SU-DHL-6 (cell line): ENCODE results near the gene P2RX6.
A peak's percentile ranks its signal among the peaks of the same experiment; 100 is the strongest.

ENCODE experiments used
- H2AFZ ChIP-seq: fragments of 200-600 bp; sonication (generic); 2 replicates; pipeline ENCODE4 v1.6.1; 2014; ENCODE audit warnings: low read depth, mild to moderate bottlenecking, moderate library complexity, mixed read lengths, antibody characterized with exemption, low read length; ENCODE audit not compliant: severe bottlenecking
- H3F3A ChIP-seq: fragments of 200-600 bp; shearing (Covaris generic); 2 replicates; pipeline ENCODE4 v1.6.0; 2016; ENCODE audit warnings: antibody characterized with exemption, mild to moderate bottlenecking; ENCODE audit not compliant: insufficient read depth
- H3K27ac ChIP-seq: fragments of 200-600 bp; sonication (generic); 2 replicates; pipeline ENCODE4 v1.5.1; 2016; ENCODE audit warnings: low read depth, mild to moderate bottlenecking, low read length, moderate library complexity, mixed read lengths
- H3K27me3 ChIP-seq: fragments of 200-600 bp; sonication (generic), shearing (Covaris generic); 2 replicates; pipeline ENCODE4 v1.6.0; 2014; ENCODE audit warnings: mild to moderate bottlenecking, low read length
- H3K36me3 ChIP-seq: fragments of 200-600 bp; sonication (generic); 2 replicates; pipeline ENCODE4 v1.6.1; 2014; ENCODE audit warnings: mild to moderate bottlenecking, low read length, mixed read lengths
- H3K4me2 ChIP-seq: fragments of 300-600, 200-600 bp; shearing (Covaris generic), sonication (generic); 2 replicates; pipeline ENCODE4 v1.6.0; 2014; ENCODE audit warnings: low read length, low read depth, mild to moderate bottlenecking; ENCODE audit not compliant: poor library complexity, severe bottlenecking
- H3K4me3 ChIP-seq: fragments of 200-600 bp; sonication (generic); 2 replicates; pipeline ENCODE4 v1.5.1; 2014; ENCODE audit warnings: antibody characterized with exemption, low read length, mild to moderate bottlenecking, mixed read lengths; ENCODE audit not compliant: insufficient read depth, poor library complexity, severe bottlenecking
- H3K79me2 ChIP-seq: fragments of 200-600 bp; sonication (generic); 2 replicates; pipeline ENCODE4 v1.6.1; 2014; ENCODE audit warnings: mild to moderate bottlenecking, low read length, moderate library complexity; ENCODE audit not compliant: insufficient read depth
- H3K9ac ChIP-seq: fragments of 200-600 bp; sonication (generic); 2 replicates; pipeline ENCODE4 v1.7.0; 2014; ENCODE audit warnings: mild to moderate bottlenecking, low read length
- H3K9me2 ChIP-seq: fragments of 200-600 bp; sonication (generic); replicated peaks from 2 replicates; pipeline ENCODE4 v1.6.1; 2014; ENCODE audit warnings: low read length; ENCODE audit not compliant: insufficient read depth
- H3K9me3 ChIP-seq: fragments of 200-600 bp; sonication (generic); 2 replicates; pipeline ENCODE4 v1.6.1; 2014; ENCODE audit warnings: low read length, mixed read lengths; ENCODE audit not compliant: insufficient read depth
- H4K20me1 ChIP-seq: fragments of 200-600 bp; sonication (generic); 2 replicates; pipeline ENCODE4 v1.6.1; 2014; ENCODE audit warnings: low read depth, mild to moderate bottlenecking, antibody characterized with exemption, low read length, moderate library complexity, mixed read lengths
- CTCF ChIP-seq: fragments of 200-600 bp; sonication (generic); IDR thresholded peaks from one replicate; pipeline ENCODE4 v1.5.1; 2017; ENCODE audit warnings: antibody characterized with exemption, mild to moderate bottlenecking, low read length, moderate library complexity; ENCODE audit not compliant: insufficient read depth, poor library complexity, severe bottlenecking
- EZH2phosphoT487 ChIP-seq: fragments of 200-600 bp; sonication (generic), shearing (Covaris generic); conservative IDR thresholded peaks from 2 replicates; pipeline ENCODE4 v1.6.1; 2018; ENCODE audit warnings: mild to moderate bottlenecking, antibody characterized with exemption, low read length, moderate library complexity, mixed read lengths

P2RX6 gene

GRCh38 chr22:20998411-20999336 lies 16.3 kb upstream of the P2RX6 start:
- Histone ChIP-seq H2AFZ (no peak overlapping the region), H3K9ac (no peak overlapping the region), H4K20me1 (no peaks in the 10 kb centered on the region), H3F3A (no peaks in the 10 kb centered on the region), H3K9me2 (no peaks in the 10 kb centered on the region), H3K9me3 (no peaks in the 10 kb centered on the region), H3K36me3 (no peaks in the 10 kb centered on the region), H3K79me2 (peaks cover 8% of the 10 kb centered on the region), H3K4me2 (no peak overlapping the region), H3K4me3 (no peak overlapping the region), H3K27me3 (no peaks in the 10 kb centered on the region), H3K27ac (no peak overlapping the region)
- TF ChIP-seq CTCF: no peak
- TF ChIP-seq EZH2phosphoT487: no peak

- Histone ChIP-seq H3K79me2 (peaks cover 8% of the 10 kb centered on the region), H3K9ac (0 out of 2 replicates have a peak overlapping the region, but pooled peaks have one; percentile 95), H3K9me3 (no peaks in the 10 kb centered on the region), H3K36me3 (no peaks in the 10 kb centered on the region), H4K20me1 (no peaks in the 10 kb centered on the region), H2AFZ (no peak overlapping the region), H3K9me2 (no peaks in the 10 kb centered on the region), H3K4me2 (no peak overlapping the region), H3K27ac (no peak overlapping the region), H3K27me3 (no peaks in the 10 kb centered on the region), H3K4me3 (no peak overlapping the region), H3F3A (no peaks in the 10 kb centered on the region)
- TF ChIP-seq EZH2phosphoT487 (no peak), CTCF (no peak)
Observed at GRCh38 chr22:20999350-21000206, 15.4 kb upstream of the P2RX6 start.

GRCh38 chr22:21000207-21000986 lies 14.6 kb upstream of the P2RX6 start:
- Histone ChIP-seq H3K9ac (peak overlapping the region; percentile 95), H3F3A (no peaks in the 10 kb centered on the region), H3K9me3 (no peaks in the 10 kb centered on the region), H4K20me1 (no peaks in the 10 kb centered on the region), H3K27me3 (no peaks in the 10 kb centered on the region), H3K79me2 (peaks cover 8% of the 10 kb centered on the region), H3K27ac (peak overlapping the region; percentile 95), H3K4me3 (peak overlapping the region; percentile 89), H3K9me2 (no peaks in the 10 kb centered on the region), H3K36me3 (no peaks in the 10 kb centered on the region), H3K4me2 (peak overlapping the region; percentile 90), H2AFZ (no peak overlapping the region)
- TF ChIP-seq EZH2phosphoT487 (no peak), CTCF (no peak)
